Measurements from ENCODE around the gene TMEM267.
"Not testable (repeated sequence)": the region's sequence is repeated elsewhere in the genome, so short reads cannot be mapped to it uniquely, and the experiment has no call there.

Gene TMEM267

DNA sequence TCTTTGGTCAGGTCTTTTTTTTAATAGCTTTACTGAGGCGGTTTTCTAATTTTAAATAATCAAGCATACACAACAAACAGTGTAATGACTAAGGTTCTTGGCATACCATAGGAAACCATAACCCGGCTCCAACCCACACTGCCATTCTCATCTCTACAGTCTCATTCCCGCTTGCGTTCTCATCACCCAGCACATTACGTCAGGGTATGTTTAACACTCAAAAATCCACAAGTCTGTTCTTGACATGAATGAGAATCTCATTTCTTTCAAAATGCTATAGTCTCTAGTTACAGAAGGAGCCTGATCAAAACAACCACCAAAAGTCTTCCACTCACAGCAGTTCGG is 30.8 kb upstream of the TMEM267 start:
- no peaks in the 10 kb centered on the region for H4K20me1 ChIP-seq (ENCODE audit: insufficient read depth, low read length)
- no peaks in the 10 kb centered on the region for H3K9me3 ChIP-seq (ENCODE audit: insufficient read depth, low read length, severe bottlenecking)
- H3K9ac ChIP-seq (ENCODE audit: low read depth, low read length), result peak overlapping the region; percentile 67
- peak; percentile 56 for ATAC-seq (ENCODE audit: insufficient read depth, low read depth)
- peak overlapping the region; percentile 91 for H3K27ac ChIP-seq (ENCODE audit: low read length)
- peaks cover 6% of the 10 kb centered on the region; the same call in 1 of the 2 replicates for H3K36me3 ChIP-seq (ENCODE audit: insufficient read depth, low read length)
- DNase-seq, result no peak
- TF ChIP-seq EZH2 (IDR thresholded peaks at IDR 0.05; ENCODE audit: borderline replicate concordance, low read depth, low read length, severe bottlenecking), result no peak
- peak overlapping the region; percentile 86 for H3K4me2 ChIP-seq (ENCODE audit: insufficient read depth, low read length)
- H3K79me2 ChIP-seq (ENCODE audit: insufficient read depth, low read length), result peaks cover 40% of the 10 kb centered on the region
- peaks cover 31% of the 10 kb centered on the region for H3K4me1 ChIP-seq (ENCODE audit: insufficient read depth, low read length)
- H3K27me3 ChIP-seq (ENCODE audit: insufficient read depth, low read length, poor library complexity), result no peaks in the 10 kb centered on the region
- H2AFZ ChIP-seq (ENCODE audit: low read depth, low read length), result peak overlapping the region; percentile 78
- H3K4me3 ChIP-seq (ENCODE audit: low read depth in 1 of 2, low read length in 2 of 2), result peak overlapping the region; percentile 46 to 72

DNA sequence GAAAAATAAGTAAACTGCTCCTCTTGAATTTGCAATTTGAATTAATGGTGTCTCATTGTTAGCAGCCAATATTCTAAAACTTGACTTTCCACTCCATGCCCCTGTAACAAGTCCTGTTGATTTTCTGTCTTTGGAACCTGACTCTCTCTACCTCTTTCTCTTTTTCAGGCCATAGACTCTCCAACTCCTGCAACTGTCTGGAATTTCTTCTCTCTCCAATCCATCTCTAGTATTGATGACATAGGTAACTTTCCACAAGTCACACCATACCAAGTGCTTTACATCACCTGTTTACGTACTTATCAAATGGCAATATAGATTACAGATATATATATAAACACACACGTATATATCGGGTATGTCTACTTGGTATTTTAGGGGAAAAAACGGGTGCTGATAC is 30.4 kb upstream of the TMEM267 start:
- DNase-seq (no peak), ATAC-seq (ENCODE audit: insufficient read depth, low read depth) (no peak)
- peak overlapping the region; percentile 91 for H3K27ac ChIP-seq (ENCODE audit: low read length)
- TF ChIP-seq, protein P1, sequence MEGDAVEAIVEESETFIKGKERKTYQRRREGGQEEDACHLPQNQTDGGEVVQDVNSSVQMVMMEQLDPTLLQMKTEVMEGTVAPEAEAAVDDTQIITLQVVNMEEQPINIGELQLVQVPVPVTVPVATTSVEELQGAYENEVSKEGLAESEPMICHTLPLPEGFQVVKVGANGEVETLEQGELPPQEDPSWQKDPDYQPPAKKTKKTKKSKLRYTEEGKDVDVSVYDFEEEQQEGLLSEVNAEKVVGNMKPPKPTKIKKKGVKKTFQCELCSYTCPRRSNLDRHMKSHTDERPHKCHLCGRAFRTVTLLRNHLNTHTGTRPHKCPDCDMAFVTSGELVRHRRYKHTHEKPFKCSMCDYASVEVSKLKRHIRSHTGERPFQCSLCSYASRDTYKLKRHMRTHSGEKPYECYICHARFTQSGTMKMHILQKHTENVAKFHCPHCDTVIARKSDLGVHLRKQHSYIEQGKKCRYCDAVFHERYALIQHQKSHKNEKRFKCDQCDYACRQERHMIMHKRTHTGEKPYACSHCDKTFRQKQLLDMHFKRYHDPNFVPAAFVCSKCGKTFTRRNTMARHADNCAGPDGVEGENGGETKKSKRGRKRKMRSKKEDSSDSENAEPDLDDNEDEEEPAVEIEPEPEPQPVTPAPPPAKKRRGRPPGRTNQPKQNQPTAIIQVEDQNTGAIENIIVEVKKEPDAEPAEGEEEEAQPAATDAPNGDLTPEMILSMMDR (IDR thresholded peaks at IDR 0.05; ENCODE audit: borderline replicate concordance, extremely low read depth, low read length, poor library complexity, severe bottlenecking), result no peak
- no peak for TF ChIP-seq EZH2 (IDR thresholded peaks at IDR 0.05; ENCODE audit: borderline replicate concordance, low read depth, low read length, severe bottlenecking)
- H2AFZ ChIP-seq (ENCODE audit: low read depth, low read length), result peak overlapping the region; percentile 78
- H3K9ac ChIP-seq (ENCODE audit: low read depth, low read length), result peak overlapping the region; percentile 67
- peaks cover 44% of the 10 kb centered on the region for H3K79me2 ChIP-seq (ENCODE audit: insufficient read depth, low read length)
- H3K9me3 ChIP-seq (ENCODE audit: insufficient read depth, low read length, severe bottlenecking), result no peaks in the 10 kb centered on the region
- peak overlapping the region; percentile 46 to 72 for H3K4me3 ChIP-seq (ENCODE audit: low read depth in 1 of 2, low read length in 2 of 2)
- peaks cover 10% of the 10 kb centered on the region; the same call in 1 of the 2 replicates for H3K36me3 ChIP-seq (ENCODE audit: insufficient read depth, low read length)
- H3K4me2 ChIP-seq (ENCODE audit: insufficient read depth, low read length), result peak overlapping the region; percentile 86
- H4K20me1 ChIP-seq (ENCODE audit: insufficient read depth, low read length), result no peaks in the 10 kb centered on the region
- peaks cover 31% of the 10 kb centered on the region for H3K4me1 ChIP-seq (ENCODE audit: insufficient read depth, low read length)
- H3K27me3 ChIP-seq (ENCODE audit: insufficient read depth, low read length, poor library complexity), result no peaks in the 10 kb centered on the region

DNA sequence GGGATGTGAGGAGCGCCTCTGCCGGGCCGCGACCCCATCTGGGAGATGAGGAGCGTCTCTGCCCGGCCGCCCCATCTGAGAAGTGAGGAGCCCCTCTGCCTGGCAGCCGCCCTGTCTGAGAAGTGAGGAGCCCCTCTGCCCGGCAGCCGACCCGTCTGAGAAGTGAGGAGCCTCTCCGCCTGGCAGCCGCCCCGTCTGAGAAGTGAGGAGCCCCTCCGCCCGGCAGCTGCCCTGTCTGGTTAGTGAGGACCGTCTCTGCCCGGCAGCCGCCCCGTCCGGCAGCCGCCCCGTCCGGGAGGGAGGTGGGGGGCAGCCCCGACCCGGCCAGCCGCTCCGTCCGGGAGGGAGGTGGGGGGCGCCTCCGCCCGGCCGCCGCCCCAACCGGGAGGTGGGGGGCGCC is 27.4 kb upstream of the TMEM267 start:
- H3K4me3 ChIP-seq (ENCODE audit: low read depth in 1 of 2, low read length in 2 of 2); DNase-seq; ATAC-seq (ENCODE audit: insufficient read depth, low read depth); H4K20me1 ChIP-seq (ENCODE audit: insufficient read depth, low read length); H3K27me3 ChIP-seq (ENCODE audit: insufficient read depth, low read length, poor library complexity); H3K9ac ChIP-seq (ENCODE audit: low read depth, low read length); H3K9me3 ChIP-seq (ENCODE audit: insufficient read depth, low read length, severe bottlenecking); H3K4me2 ChIP-seq (ENCODE audit: insufficient read depth, low read length); H3K27ac ChIP-seq (ENCODE audit: low read length); H2AFZ ChIP-seq (ENCODE audit: low read depth, low read length): not testable (repeated sequence)
- Histone ChIP-seq H3K79me2 (ENCODE audit: insufficient read depth, low read length) (peaks cover 58% of the 10 kb centered on the region), H3K4me1 (ENCODE audit: insufficient read depth, low read length) (peaks cover 29% of the 10 kb centered on the region), H3K36me3 (ENCODE audit: insufficient read depth, low read length) (peaks cover 34% of the 10 kb centered on the region)

DNA sequence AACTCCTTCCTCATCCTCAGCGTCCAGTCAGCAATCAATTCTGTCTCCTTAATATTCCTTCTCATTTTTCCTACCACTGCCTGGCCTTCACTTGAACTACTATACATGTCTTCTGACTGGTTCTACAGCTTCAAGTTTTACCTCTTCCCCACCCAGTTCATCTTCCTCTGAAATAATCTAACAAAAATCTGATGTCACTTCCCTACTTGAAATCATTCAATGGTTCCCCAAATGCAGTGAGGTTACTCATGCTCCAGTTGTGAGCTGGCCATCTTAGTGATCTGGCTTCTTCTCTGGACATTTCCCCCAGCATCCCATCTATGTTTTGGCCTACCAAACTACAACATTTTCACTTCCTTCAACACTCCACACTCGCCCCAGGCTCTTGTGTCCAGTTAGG is 14.9 kb upstream of the TMEM267 start:
- no peaks in the 10 kb centered on the region for H3K4me1 ChIP-seq (ENCODE audit: insufficient read depth, low read length)
- H2AFZ ChIP-seq (ENCODE audit: low read depth, low read length), result no peak overlapping the region
- no peaks in the 10 kb centered on the region for H3K9me3 ChIP-seq (ENCODE audit: insufficient read depth, low read length, severe bottlenecking)
- no peak overlapping the region for H3K27ac ChIP-seq (ENCODE audit: low read length)
- TF ChIP-seq, protein P1 (IDR thresholded peaks at IDR 0.05; ENCODE audit: borderline replicate concordance, extremely low read depth, low read length, poor library complexity, severe bottlenecking), result no peak
- TF ChIP-seq EZH2 (IDR thresholded peaks at IDR 0.05; ENCODE audit: borderline replicate concordance, low read depth, low read length, severe bottlenecking), result no peak
- H3K4me3 ChIP-seq (ENCODE audit: low read depth in 1 of 2, low read length in 2 of 2), result no peak overlapping the region
- no peak overlapping the region for H3K4me2 ChIP-seq (ENCODE audit: insufficient read depth, low read length)
- H4K20me1 ChIP-seq (ENCODE audit: insufficient read depth, low read length), result no peaks in the 10 kb centered on the region
- no peaks in the 10 kb centered on the region for H3K27me3 ChIP-seq (ENCODE audit: insufficient read depth, low read length, poor library complexity)
- no peaks in the 10 kb centered on the region for H3K79me2 ChIP-seq (ENCODE audit: insufficient read depth, low read length)
- no peak overlapping the region for H3K9ac ChIP-seq (ENCODE audit: low read depth, low read length)
- H3K36me3 ChIP-seq (ENCODE audit: insufficient read depth, low read length), result peaks cover 58% of the 10 kb centered on the region
- ATAC-seq (ENCODE audit: insufficient read depth, low read depth) (no peak), DNase-seq (no peak)

All from DND-41 (cell line).